ENCODE results near the gene ZFPM1. TPM values are rescaled to one million over a fixed set of nuclear protein-coding genes. Genes with fewer than 3 reads are reported as not detected.

The ZFPM1 gene
- total RNA-seq, 1 experiment from 2014 or later: 14.6 TPM

GRCh38 chr16:88404769-88405168 is 48.3 kb upstream of the ZFPM1 start:
- no peaks in the 10 kb centered on the region for H3K9me3 ChIP-seq (ENCODE audit: control insufficient read depth in 1 of 2, insufficient read depth in 1 of 2, low read depth in 1 of 2, low read length in 2 of 2)
- intact Hi-C loops (cut with micrococcal nuclease): no loop called here
- H3K27me3 ChIP-seq (ENCODE audit: insufficient read depth, low read length): no peaks in the 10 kb centered on the region
- no peak overlapping the region for H3K4me2 ChIP-seq (ENCODE audit: low read length)
- H3K4me1 ChIP-seq (ENCODE audit: control insufficient read depth in 1 of 2, insufficient read depth in 2 of 2, low read length in 2 of 2): peaks cover 0 to 5% of the 10 kb centered on the region in 2 experiments; a peak in 1 of 4 replicates
- H4K20me1 ChIP-seq (ENCODE audit: insufficient read depth): no peaks in the 10 kb centered on the region
- ChIA-PET POLR2A (no interaction called here), RAD21 (ENCODE audit: low non-redundant PET in 1 of 2, low total read pairs in 2 of 2, uncharacterized antibody in 2 of 2, unreplicated experiment in 2 of 2) (no interaction called here), CTCF (no interaction called here)
- no peak overlapping the region for H3K9ac ChIP-seq (ENCODE audit: low read length)
- TF ChIP-seq JUND (IDR thresholded peaks at IDR 0.05) (no peak), POLR2AphosphoS5 (IDR thresholded peaks at IDR 0.05; ENCODE audit: low read depth, low read length) (no peak), POLR2A (IDR thresholded peaks at IDR 0.05; ENCODE audit: borderline replicate concordance, extremely low read depth, insufficient read depth, insufficient read length) (no peak), TCF7L2 (IDR thresholded peaks at IDR 0.05; ENCODE audit: borderline replicate concordance, extremely low read depth, insufficient read depth, insufficient read length) (no peak), RAD21 (IDR thresholded peaks at IDR 0.05; ENCODE audit: low read depth) (no peak), YY1 (IDR thresholded peaks at IDR 0.05; ENCODE audit: extremely low read depth, insufficient replicate concordance, low read depth, low read length) (no peak), ZFX (IDR thresholded peaks at IDR 0.05) (no peak), SP1 (IDR thresholded peaks at IDR 0.05; ENCODE audit: low read depth) (no peak), ELF1 (IDR thresholded peaks at IDR 0.05; ENCODE audit: borderline replicate concordance, low read depth) (no peak), CEBPB (IDR thresholded peaks at IDR 0.05; ENCODE audit: low read depth) (no peak), EZH2phosphoT487 (IDR thresholded peaks at IDR 0.05; ENCODE audit: borderline replicate concordance) (no peak)
- TF ChIP-seq, protein P1, sequence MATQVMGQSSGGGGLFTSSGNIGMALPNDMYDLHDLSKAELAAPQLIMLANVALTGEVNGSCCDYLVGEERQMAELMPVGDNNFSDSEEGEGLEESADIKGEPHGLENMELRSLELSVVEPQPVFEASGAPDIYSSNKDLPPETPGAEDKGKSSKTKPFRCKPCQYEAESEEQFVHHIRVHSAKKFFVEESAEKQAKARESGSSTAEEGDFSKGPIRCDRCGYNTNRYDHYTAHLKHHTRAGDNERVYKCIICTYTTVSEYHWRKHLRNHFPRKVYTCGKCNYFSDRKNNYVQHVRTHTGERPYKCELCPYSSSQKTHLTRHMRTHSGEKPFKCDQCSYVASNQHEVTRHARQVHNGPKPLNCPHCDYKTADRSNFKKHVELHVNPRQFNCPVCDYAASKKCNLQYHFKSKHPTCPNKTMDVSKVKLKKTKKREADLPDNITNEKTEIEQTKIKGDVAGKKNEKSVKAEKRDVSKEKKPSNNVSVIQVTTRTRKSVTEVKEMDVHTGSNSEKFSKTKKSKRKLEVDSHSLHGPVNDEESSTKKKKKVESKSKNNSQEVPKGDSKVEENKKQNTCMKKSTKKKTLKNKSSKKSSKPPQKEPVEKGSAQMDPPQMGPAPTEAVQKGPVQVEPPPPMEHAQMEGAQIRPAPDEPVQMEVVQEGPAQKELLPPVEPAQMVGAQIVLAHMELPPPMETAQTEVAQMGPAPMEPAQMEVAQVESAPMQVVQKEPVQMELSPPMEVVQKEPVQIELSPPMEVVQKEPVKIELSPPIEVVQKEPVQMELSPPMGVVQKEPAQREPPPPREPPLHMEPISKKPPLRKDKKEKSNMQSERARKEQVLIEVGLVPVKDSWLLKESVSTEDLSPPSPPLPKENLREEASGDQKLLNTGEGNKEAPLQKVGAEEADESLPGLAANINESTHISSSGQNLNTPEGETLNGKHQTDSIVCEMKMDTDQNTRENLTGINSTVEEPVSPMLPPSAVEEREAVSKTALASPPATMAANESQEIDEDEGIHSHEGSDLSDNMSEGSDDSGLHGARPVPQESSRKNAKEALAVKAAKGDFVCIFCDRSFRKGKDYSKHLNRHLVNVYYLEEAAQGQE (IDR thresholded peaks at IDR 0.05; ENCODE audit: low read depth): no peak
- TF ChIP-seq, protein P2, sequence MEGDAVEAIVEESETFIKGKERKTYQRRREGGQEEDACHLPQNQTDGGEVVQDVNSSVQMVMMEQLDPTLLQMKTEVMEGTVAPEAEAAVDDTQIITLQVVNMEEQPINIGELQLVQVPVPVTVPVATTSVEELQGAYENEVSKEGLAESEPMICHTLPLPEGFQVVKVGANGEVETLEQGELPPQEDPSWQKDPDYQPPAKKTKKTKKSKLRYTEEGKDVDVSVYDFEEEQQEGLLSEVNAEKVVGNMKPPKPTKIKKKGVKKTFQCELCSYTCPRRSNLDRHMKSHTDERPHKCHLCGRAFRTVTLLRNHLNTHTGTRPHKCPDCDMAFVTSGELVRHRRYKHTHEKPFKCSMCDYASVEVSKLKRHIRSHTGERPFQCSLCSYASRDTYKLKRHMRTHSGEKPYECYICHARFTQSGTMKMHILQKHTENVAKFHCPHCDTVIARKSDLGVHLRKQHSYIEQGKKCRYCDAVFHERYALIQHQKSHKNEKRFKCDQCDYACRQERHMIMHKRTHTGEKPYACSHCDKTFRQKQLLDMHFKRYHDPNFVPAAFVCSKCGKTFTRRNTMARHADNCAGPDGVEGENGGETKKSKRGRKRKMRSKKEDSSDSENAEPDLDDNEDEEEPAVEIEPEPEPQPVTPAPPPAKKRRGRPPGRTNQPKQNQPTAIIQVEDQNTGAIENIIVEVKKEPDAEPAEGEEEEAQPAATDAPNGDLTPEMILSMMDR (IDR thresholded peaks at IDR 0.05 in 2 of 3, conservative IDR thresholded peaks at IDR 0.05 in 1 of 3; ENCODE audit: borderline replicate concordance in 1 of 3, insufficient read depth in 1 of 3, low read depth in 2 of 3, low read length in 2 of 3): no peak
- TF ChIP-seq, protein P3, sequence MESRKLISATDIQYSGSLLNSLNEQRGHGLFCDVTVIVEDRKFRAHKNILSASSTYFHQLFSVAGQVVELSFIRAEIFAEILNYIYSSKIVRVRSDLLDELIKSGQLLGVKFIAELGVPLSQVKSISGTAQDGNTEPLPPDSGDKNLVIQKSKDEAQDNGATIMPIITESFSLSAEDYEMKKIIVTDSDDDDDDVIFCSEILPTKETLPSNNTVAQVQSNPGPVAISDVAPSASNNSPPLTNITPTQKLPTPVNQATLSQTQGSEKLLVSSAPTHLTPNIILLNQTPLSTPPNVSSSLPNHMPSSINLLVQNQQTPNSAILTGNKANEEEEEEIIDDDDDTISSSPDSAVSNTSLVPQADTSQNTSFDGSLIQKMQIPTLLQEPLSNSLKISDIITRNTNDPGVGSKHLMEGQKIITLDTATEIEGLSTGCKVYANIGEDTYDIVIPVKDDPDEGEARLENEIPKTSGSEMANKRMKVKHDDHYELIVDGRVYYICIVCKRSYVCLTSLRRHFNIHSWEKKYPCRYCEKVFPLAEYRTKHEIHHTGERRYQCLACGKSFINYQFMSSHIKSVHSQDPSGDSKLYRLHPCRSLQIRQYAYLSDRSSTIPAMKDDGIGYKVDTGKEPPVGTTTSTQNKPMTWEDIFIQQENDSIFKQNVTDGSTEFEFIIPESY (IDR thresholded peaks at IDR 0.05; ENCODE audit: extremely low read depth, insufficient replicate concordance, low read length): no peak
- H3K4me3 ChIP-seq (replicated peaks in 1 of 2; ENCODE audit: low read depth in 1 of 2, low read length in 2 of 2): no peak overlapping the region
- H3K36me3 ChIP-seq (ENCODE audit: control insufficient read depth in 1 of 2, insufficient read depth in 2 of 2, low read length in 2 of 2): no peaks in the 10 kb centered on the region
- no TSS peak for BruUV-seq (replicated peaks)
- H2AFZ ChIP-seq (ENCODE audit: low read depth, low read length, poor library complexity, severe bottlenecking): no peak overlapping the region
- no peaks in the 10 kb centered on the region for H3K79me2 ChIP-seq (ENCODE audit: insufficient read depth, low read length)
- DNase-seq (ENCODE audit: low read depth, low spot score): no peak
- no peaks in the 10 kb centered on the region for H3K9me2 ChIP-seq (ENCODE audit: insufficient read depth)
- H3K27ac ChIP-seq (ENCODE audit: low read depth, low read length): no peak overlapping the region
- no peak for ATAC-seq

All from HCT116 (cell line).